ENCODE data around the gene ITCH.
"Not testable (repeated sequence)": the region's sequence is repeated elsewhere in the genome, so short reads cannot be mapped to it uniquely, and the experiment has no call there.

ITCH gene

DNA sequence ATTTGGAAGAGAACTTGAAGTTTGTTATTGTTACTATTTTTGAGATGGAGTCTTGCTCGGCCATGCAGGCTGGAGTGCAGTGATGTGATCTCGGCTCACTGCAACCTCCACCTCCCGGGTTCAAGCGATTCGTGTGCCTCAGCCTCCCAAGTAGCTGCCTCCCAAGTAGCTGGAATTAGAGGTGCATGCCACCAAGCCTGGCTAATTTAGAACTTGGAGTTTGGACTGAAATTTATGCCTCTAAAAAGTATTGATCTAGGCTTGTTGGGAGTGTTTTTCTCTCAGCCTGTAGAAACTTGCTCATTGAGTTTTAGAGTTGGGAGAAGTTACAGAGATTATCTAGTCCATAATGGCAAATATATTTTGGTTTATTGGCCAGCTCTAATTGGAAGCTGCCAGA is 4.1 kb downstream of the ITCH start:
- no peak overlapping the region for H2AFZ ChIP-seq (ENCODE audit: low read depth, low read length)
- H3K27ac ChIP-seq (ENCODE audit: low read length), result no peak overlapping the region
- H3K4me2 ChIP-seq (ENCODE audit: low read length), result no peak overlapping the region
- H3K79me2 ChIP-seq (ENCODE audit: low read length), result peaks cover 51% of the 10 kb centered on the region
- H3K9ac ChIP-seq (ENCODE audit: low read length), result no peak overlapping the region
- no peaks in the 10 kb centered on the region for H3K9me3 ChIP-seq (ENCODE audit: insufficient read depth, low read length)
- peaks cover 34% of the 10 kb centered on the region for H3K36me3 ChIP-seq (replicated peaks; ENCODE audit: low read depth, low read length)
- H3K27me3 ChIP-seq (ENCODE audit: low read depth, low read length), result no peaks in the 10 kb centered on the region
- peaks cover 26% of the 10 kb centered on the region for H3K4me1 ChIP-seq (ENCODE audit: low read length)
- no peak overlapping the region for H3K4me3 ChIP-seq (ENCODE audit: low read length)
- TF ChIP-seq EZH2phosphoT487 (IDR thresholded peaks at IDR 0.05; ENCODE audit: low read depth), result no peak
- TF ChIP-seq, protein P1, sequence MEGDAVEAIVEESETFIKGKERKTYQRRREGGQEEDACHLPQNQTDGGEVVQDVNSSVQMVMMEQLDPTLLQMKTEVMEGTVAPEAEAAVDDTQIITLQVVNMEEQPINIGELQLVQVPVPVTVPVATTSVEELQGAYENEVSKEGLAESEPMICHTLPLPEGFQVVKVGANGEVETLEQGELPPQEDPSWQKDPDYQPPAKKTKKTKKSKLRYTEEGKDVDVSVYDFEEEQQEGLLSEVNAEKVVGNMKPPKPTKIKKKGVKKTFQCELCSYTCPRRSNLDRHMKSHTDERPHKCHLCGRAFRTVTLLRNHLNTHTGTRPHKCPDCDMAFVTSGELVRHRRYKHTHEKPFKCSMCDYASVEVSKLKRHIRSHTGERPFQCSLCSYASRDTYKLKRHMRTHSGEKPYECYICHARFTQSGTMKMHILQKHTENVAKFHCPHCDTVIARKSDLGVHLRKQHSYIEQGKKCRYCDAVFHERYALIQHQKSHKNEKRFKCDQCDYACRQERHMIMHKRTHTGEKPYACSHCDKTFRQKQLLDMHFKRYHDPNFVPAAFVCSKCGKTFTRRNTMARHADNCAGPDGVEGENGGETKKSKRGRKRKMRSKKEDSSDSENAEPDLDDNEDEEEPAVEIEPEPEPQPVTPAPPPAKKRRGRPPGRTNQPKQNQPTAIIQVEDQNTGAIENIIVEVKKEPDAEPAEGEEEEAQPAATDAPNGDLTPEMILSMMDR (IDR thresholded peaks at IDR 0.05; ENCODE audit: low read depth, low read length), result no peak
- H4K20me1 ChIP-seq (ENCODE audit: insufficient read depth, low read length), result peaks cover 50% of the 10 kb centered on the region

DNA sequence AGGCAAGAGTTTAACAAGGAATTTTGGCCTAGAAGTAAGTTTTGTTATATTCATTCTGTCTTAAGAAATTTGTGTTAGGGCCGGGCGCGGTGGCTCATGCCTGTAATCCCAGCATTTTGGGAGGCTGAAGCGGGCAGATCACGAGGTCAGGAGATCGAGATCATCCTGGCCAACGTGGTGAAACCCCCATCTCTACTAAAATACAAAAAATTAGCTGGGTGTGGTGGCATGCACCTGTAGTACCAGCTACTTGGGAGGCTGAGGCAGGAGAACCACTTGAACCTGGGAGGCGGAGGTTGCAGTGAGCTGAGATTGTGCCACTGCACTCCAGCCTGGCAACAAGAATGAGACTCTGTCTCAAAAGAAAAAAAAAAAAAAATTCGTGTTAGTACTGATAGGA is 4.8 kb downstream of the ITCH start:
- H3K27ac ChIP-seq (ENCODE audit: low read length); H2AFZ ChIP-seq (ENCODE audit: low read depth, low read length); H3K4me3 ChIP-seq (ENCODE audit: low read length); H3K27me3 ChIP-seq (ENCODE audit: low read depth, low read length); H3K4me2 ChIP-seq (ENCODE audit: low read length); H3K9me3 ChIP-seq (ENCODE audit: insufficient read depth, low read length); H3K9ac ChIP-seq (ENCODE audit: low read length): not testable (repeated sequence)
- peaks cover 51% of the 10 kb centered on the region for H3K79me2 ChIP-seq (ENCODE audit: low read length)
- H3K36me3 ChIP-seq (replicated peaks; ENCODE audit: low read depth, low read length), result peaks cover 34% of the 10 kb centered on the region
- H4K20me1 ChIP-seq (ENCODE audit: insufficient read depth, low read length), result peaks cover 54% of the 10 kb centered on the region
- peaks cover 21% of the 10 kb centered on the region for H3K4me1 ChIP-seq (ENCODE audit: low read length)

DNA sequence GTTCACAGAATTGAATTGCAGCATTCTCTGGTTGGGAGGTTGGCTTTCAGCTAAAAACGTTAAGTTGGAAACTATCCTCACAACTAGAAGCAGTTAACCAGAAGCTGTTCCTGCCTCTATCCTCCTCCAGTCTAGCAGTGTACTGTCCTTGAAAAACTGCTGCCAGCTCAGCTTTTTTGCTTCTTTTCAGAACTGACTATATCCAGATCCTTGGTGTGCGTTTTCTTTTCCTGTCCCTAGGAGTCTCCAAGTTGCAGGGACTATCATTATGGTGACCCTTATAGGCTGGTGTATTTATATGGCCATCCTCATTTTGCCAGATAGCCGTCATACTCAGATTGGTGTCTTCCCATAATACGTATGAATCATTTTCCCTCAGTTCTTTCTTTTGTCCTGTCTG is 5.5 kb downstream of the ITCH start:
- Histone ChIP-seq H3K27ac (ENCODE audit: low read length) (no peak overlapping the region), H3K9me3 (ENCODE audit: insufficient read depth, low read length) (no peaks in the 10 kb centered on the region), H3K9ac (ENCODE audit: low read length) (no peak overlapping the region), H3K79me2 (ENCODE audit: low read length) (peaks cover 47% of the 10 kb centered on the region), H3K36me3 (replicated peaks; ENCODE audit: low read depth, low read length) (peaks cover 35% of the 10 kb centered on the region), H3K4me2 (ENCODE audit: low read length) (no peak overlapping the region), H3K4me1 (ENCODE audit: low read length) (peaks cover 21% of the 10 kb centered on the region), H3K27me3 (ENCODE audit: low read depth, low read length) (no peaks in the 10 kb centered on the region), H4K20me1 (ENCODE audit: insufficient read depth, low read length) (peaks cover 60% of the 10 kb centered on the region), H2AFZ (ENCODE audit: low read depth, low read length) (no peak overlapping the region), H3K4me3 (ENCODE audit: low read length) (no peak overlapping the region)
- no peak for TF ChIP-seq EZH2phosphoT487 (IDR thresholded peaks at IDR 0.05; ENCODE audit: low read depth)
- TF ChIP-seq, protein P1 (IDR thresholded peaks at IDR 0.05; ENCODE audit: low read depth, low read length), result no peak

DNA sequence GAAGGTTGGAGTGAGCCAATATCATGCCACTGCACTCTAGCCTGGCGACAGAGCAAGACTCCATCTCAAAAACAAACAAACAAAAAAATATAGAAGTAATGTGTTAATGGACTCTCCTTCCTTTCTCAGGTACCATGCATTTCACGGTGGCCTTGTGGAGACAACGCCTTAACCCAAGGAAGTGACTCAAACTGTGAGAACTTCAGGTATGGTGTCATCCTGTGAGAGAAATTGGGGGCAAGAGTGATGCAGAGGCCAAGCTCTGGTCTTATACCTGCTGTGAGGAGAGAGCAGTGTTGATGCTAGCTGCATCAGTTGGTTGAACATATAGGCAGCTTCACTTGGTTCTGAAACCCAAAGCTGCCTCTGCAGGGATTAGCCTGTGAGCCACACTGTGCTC is 6.2 kb downstream of the ITCH start:
- TF ChIP-seq EZH2phosphoT487 (IDR thresholded peaks at IDR 0.05; ENCODE audit: low read depth), result no peak
- TF ChIP-seq, protein P1 (IDR thresholded peaks at IDR 0.05; ENCODE audit: low read depth, low read length), result no peak
- peaks cover 39% of the 10 kb centered on the region for H3K36me3 ChIP-seq (replicated peaks; ENCODE audit: low read depth, low read length)
- no peak overlapping the region for H3K27ac ChIP-seq (ENCODE audit: low read length)
- peaks cover 67% of the 10 kb centered on the region for H4K20me1 ChIP-seq (ENCODE audit: insufficient read depth, low read length)
- H3K4me3 ChIP-seq (ENCODE audit: low read length), result no peak overlapping the region
- no peaks in the 10 kb centered on the region for H3K9me3 ChIP-seq (ENCODE audit: insufficient read depth, low read length)
- H2AFZ ChIP-seq (ENCODE audit: low read depth, low read length), result no peak overlapping the region
- no peaks in the 10 kb centered on the region for H3K27me3 ChIP-seq (ENCODE audit: low read depth, low read length)
- H3K9ac ChIP-seq (ENCODE audit: low read length), result no peak overlapping the region
- peaks cover 16% of the 10 kb centered on the region for H3K4me1 ChIP-seq (ENCODE audit: low read length)
- H3K79me2 ChIP-seq (ENCODE audit: low read length), result peaks cover 40% of the 10 kb centered on the region
- no peak overlapping the region for H3K4me2 ChIP-seq (ENCODE audit: low read length)

DNA sequence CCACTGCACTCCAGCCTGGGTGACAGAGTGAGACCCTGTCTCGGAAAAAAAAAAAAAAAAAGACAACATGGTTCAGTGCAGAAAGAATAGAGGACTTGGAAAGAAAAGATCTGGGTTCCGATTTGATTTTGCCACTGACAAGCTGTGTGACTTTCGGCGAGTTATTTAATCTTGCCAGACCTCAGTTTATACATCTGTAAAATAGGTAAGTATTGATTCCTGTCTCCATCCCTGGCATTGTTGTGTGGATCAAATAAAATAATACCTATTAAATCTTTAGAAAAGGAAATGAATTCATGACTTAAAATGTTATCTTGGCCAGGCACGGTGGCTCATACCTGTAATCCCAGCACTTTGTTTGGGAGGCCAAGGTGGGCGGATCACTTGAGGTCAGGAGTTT is 7.0 kb downstream of the ITCH start:
- Histone ChIP-seq H2AFZ (ENCODE audit: low read depth, low read length) (no peak overlapping the region), H3K36me3 (replicated peaks; ENCODE audit: low read depth, low read length) (peaks cover 42% of the 10 kb centered on the region), H3K9me3 (ENCODE audit: insufficient read depth, low read length) (no peaks in the 10 kb centered on the region), H3K9ac (ENCODE audit: low read length) (no peak overlapping the region), H3K4me1 (ENCODE audit: low read length) (peaks cover 12% of the 10 kb centered on the region), H3K79me2 (ENCODE audit: low read length) (peaks cover 34% of the 10 kb centered on the region), H3K27ac (ENCODE audit: low read length) (no peak overlapping the region), H4K20me1 (ENCODE audit: insufficient read depth, low read length) (peaks cover 71% of the 10 kb centered on the region), H3K27me3 (ENCODE audit: low read depth, low read length) (no peaks in the 10 kb centered on the region), H3K4me2 (ENCODE audit: low read length) (no peak overlapping the region), H3K4me3 (ENCODE audit: low read length) (no peak overlapping the region)
- TF ChIP-seq, protein P1 (IDR thresholded peaks at IDR 0.05; ENCODE audit: low read depth, low read length), result no peak
- TF ChIP-seq EZH2phosphoT487 (IDR thresholded peaks at IDR 0.05; ENCODE audit: low read depth), result no peak
